ENCODE results near the gene POU3F1.

Gene POU3F1

GRCh38 chr1:38046333-38046883 lies at the start of gene POU3F1:
POU3F1 (minus strand) TSS chr1:38046793; CDS start chr1:38046743, 50 bp downstream.
- CTCF ChIA-PET = no interaction called here
- Mint-ChIP-seq H3K27ac (no peak within 1 kb of the TSS), H3K4me1 (peaks cover 9% of the 10 kb centered on the region), H3K27me3 (peaks cover 90% of the 10 kb centered on the region), H3K4me3 (peak within 1 kb of the TSS; percentile 69), H3K9me3 (no peaks in the 10 kb centered on the region), H3K36me3 (no peaks in the 10 kb centered on the region)
- peak; percentile 43 for DNase-seq

- CTCF ChIA-PET = no interaction called here
- Mint-ChIP-seq H3K36me3 (no peaks in the 10 kb centered on the region), H3K27me3 (peaks cover 35% of the 10 kb centered on the region), H3K4me1 (no peaks in the 10 kb centered on the region), H3K9me3 (no peaks in the 10 kb centered on the region), H3K27ac (no peak overlapping the region), H3K4me3 (no peak overlapping the region)
- no peak for DNase-seq
These were observed 48.9 kb upstream of the POU3F1 start for GRCh38 chr1:38095454-38095931.

- H3K4me3 Mint-ChIP-seq = no peak overlapping the region
- H3K27ac Mint-ChIP-seq = no peak overlapping the region
- H3K4me1 Mint-ChIP-seq = no peaks in the 10 kb centered on the region
- no peaks in the 10 kb centered on the region for H3K36me3 Mint-ChIP-seq
- peaks cover 42% of the 10 kb centered on the region for H3K27me3 Mint-ChIP-seq
- H3K9me3 Mint-ChIP-seq = no peaks in the 10 kb centered on the region
- CTCF ChIA-PET = interaction anchor here (1.0 kb wide), 1 partner anchor 740 kb away, joined by 3 read pairs; no protein-coding TSS in a partner anchor
- no peak for DNase-seq
These were observed 48.2 kb upstream of the POU3F1 start for GRCh38 chr1:38094711-38095290.

- Mint-ChIP-seq H3K27ac (no peak overlapping the region), H3K27me3 (peaks cover 43% of the 10 kb centered on the region), H3K4me3 (no peak overlapping the region), H3K4me1 (no peaks in the 10 kb centered on the region), H3K9me3 (no peaks in the 10 kb centered on the region), H3K36me3 (no peaks in the 10 kb centered on the region)
- DNase-seq = no peak
- CTCF ChIA-PET = interaction anchor here (1.0 kb wide), 1 partner anchor 741 kb away, joined by 3 read pairs; no protein-coding TSS in a partner anchor
These were observed 47.3 kb upstream of the POU3F1 start for GRCh38 chr1:38093569-38094520.

GRCh38 chr1:38092256-38092655 lies 45.7 kb upstream of the POU3F1 start:
- no peaks in the 10 kb centered on the region for H3K9me3 Mint-ChIP-seq
- no peaks in the 10 kb centered on the region for H3K36me3 Mint-ChIP-seq
- H3K27me3 Mint-ChIP-seq = peaks cover 52% of the 10 kb centered on the region

GRCh38 chr1:38090796-38091195 lies 44.2 kb upstream of the POU3F1 start:
- Mint-ChIP-seq H3K27me3 (peaks cover 56% of the 10 kb centered on the region), H3K4me1 (no peaks in the 10 kb centered on the region), H3K27ac (no peak overlapping the region), H3K4me3 (no peak overlapping the region), H3K9me3 (no peaks in the 10 kb centered on the region), H3K36me3 (no peaks in the 10 kb centered on the region)
- no peak for DNase-seq
- CTCF ChIA-PET = no interaction called here

More at GRCh38 chr1:38092256-38092655, 45.7 kb upstream of the POU3F1 start:
- CTCF ChIA-PET = no interaction called here
- Mint-ChIP-seq H3K4me1 (no peaks in the 10 kb centered on the region), H3K4me3 (no peak overlapping the region), H3K27ac (no peak overlapping the region)
- no peak for DNase-seq

- no peak overlapping the region for H3K27ac Mint-ChIP-seq
- CTCF ChIA-PET = no interaction called here
These were observed 43.2 kb upstream of the POU3F1 start for GRCh38 chr1:38089712-38090360.

GRCh38 chr1:38088791-38089190 lies 42.2 kb upstream of the POU3F1 start:
- Mint-ChIP-seq H3K9me3 (no peaks in the 10 kb centered on the region), H3K4me3 (no peak overlapping the region), H3K27ac (no peak overlapping the region), H3K36me3 (no peaks in the 10 kb centered on the region), H3K27me3 (peaks cover 48% of the 10 kb centered on the region), H3K4me1 (no peaks in the 10 kb centered on the region)
- DNase-seq = no peak
- CTCF ChIA-PET = no interaction called here

More at GRCh38 chr1:38089712-38090360, 43.2 kb upstream of the POU3F1 start:
- Mint-ChIP-seq H3K4me1 (no peaks in the 10 kb centered on the region), H3K4me3 (no peak overlapping the region), H3K36me3 (no peaks in the 10 kb centered on the region), H3K9me3 (no peaks in the 10 kb centered on the region), H3K27me3 (peaks cover 56% of the 10 kb centered on the region)
- DNase-seq = no peak

GRCh38 chr1:38088366-38088765 lies 41.8 kb upstream of the POU3F1 start:
- Mint-ChIP-seq H3K4me3 (no peak overlapping the region), H3K27ac (no peak overlapping the region), H3K27me3 (peaks cover 48% of the 10 kb centered on the region), H3K36me3 (no peaks in the 10 kb centered on the region), H3K4me1 (no peaks in the 10 kb centered on the region), H3K9me3 (no peaks in the 10 kb centered on the region)
- no peak for DNase-seq
- CTCF ChIA-PET = no interaction called here

- Mint-ChIP-seq H3K4me1 (no peaks in the 10 kb centered on the region), H3K9me3 (no peaks in the 10 kb centered on the region), H3K36me3 (no peaks in the 10 kb centered on the region), H3K27ac (no peak overlapping the region), H3K4me3 (no peak overlapping the region), H3K27me3 (peaks cover 47% of the 10 kb centered on the region)
- CTCF ChIA-PET = no interaction called here
- no peak for DNase-seq
These were observed 41.1 kb upstream of the POU3F1 start for GRCh38 chr1:38087676-38088075.

GRCh38 chr1:38085666-38086330 lies 39.2 kb upstream of the POU3F1 start:
- Mint-ChIP-seq H3K36me3 (no peaks in the 10 kb centered on the region), H3K9me3 (no peaks in the 10 kb centered on the region), H3K27me3 (peaks cover 30% of the 10 kb centered on the region), H3K4me3 (no peak overlapping the region), H3K27ac (no peak overlapping the region), H3K4me1 (no peaks in the 10 kb centered on the region)
- DNase-seq = no peak
- CTCF ChIA-PET = no interaction called here

GRCh38 chr1:38084700-38085099 lies 38.1 kb upstream of the POU3F1 start:
- Mint-ChIP-seq H3K4me3 (no peak overlapping the region), H3K27me3 (peaks cover 20% of the 10 kb centered on the region), H3K9me3 (no peaks in the 10 kb centered on the region), H3K36me3 (no peaks in the 10 kb centered on the region), H3K4me1 (no peaks in the 10 kb centered on the region), H3K27ac (no peak overlapping the region)
- CTCF ChIA-PET = no interaction called here
- no peak for DNase-seq

- CTCF ChIA-PET = no interaction called here
- peaks cover 20% of the 10 kb centered on the region for H3K27me3 Mint-ChIP-seq
- no peaks in the 10 kb centered on the region for H3K9me3 Mint-ChIP-seq
- no peak overlapping the region for H3K4me3 Mint-ChIP-seq
- H3K27ac Mint-ChIP-seq = no peak overlapping the region
- no peak for DNase-seq
- H3K4me1 Mint-ChIP-seq = no peaks in the 10 kb centered on the region
- no peaks in the 10 kb centered on the region for H3K36me3 Mint-ChIP-seq
These were observed 37.5 kb upstream of the POU3F1 start for GRCh38 chr1:38084113-38084512.

GRCh38 chr1:38083541-38083940 lies 36.9 kb upstream of the POU3F1 start:
- Mint-ChIP-seq H3K36me3 (no peaks in the 10 kb centered on the region), H3K4me3 (no peak overlapping the region), H3K4me1 (no peaks in the 10 kb centered on the region), H3K27ac (no peak overlapping the region), H3K9me3 (no peaks in the 10 kb centered on the region), H3K27me3 (peaks cover 20% of the 10 kb centered on the region)
- CTCF ChIA-PET = no interaction called here
- DNase-seq = no peak

Data from activated naive CD4-positive, alpha-beta T cell treated with anti-CD3 and anti-CD28 coated beads, Interleukin-2, amount 10 ng/mL, durations not matched to agents 7 days and 5 days (primary cell).